CD14-positive monocyte (primary cell): ENCODE data around the gene PDGFB. TPM values are rescaled to one million over a fixed set of nuclear protein-coding genes. Genes with fewer than 3 reads are reported as not detected.

Experiments used
- DNase-seq, 3 donors: peaks; one replicate each; pipeline ENCODE4 v3.0.0-alpha.2; 2011 to 2022
- H2AFZ ChIP-seq: 2 replicates; pipeline ENCODE4 v1.6.0; 2012; ENCODE audit warnings: mild to moderate bottlenecking, low read depth, low read length, inconsistent platforms; ENCODE audit not compliant: insufficient read depth, poor library complexity, severe bottlenecking
- H3K27ac ChIP-seq, 2 donors: 1 replicate in 1 of 2; 2 replicates in 1 of 2; pipeline ENCODE4 v1.5.1; 2012 to 2013; ENCODE audit warnings: low read length in 2 of 2, control low read depth in 1 of 2, inconsistent platforms in 1 of 2, low read depth in 1 of 2, mild to moderate bottlenecking in 1 of 2
- H3K27me3 ChIP-seq, 2 donors: one replicate each; pipeline versions ENCODE4 v1.6.0 to v1.6.1; 2011 to 2013; ENCODE audit warnings: low read length in 2 of 2; ENCODE audit not compliant: control insufficient read depth in 2 of 2, insufficient read depth in 2 of 2
- H3K36me3 ChIP-seq, 2 donors: replicated peaks in 1 of 2; 1 replicate in 1 of 2; 2 replicates in 1 of 2; pipeline versions ENCODE4 v1.5.1 to v1.6.1; 2012 to 2013; ENCODE audit warnings: low read length in 2 of 2, control low read depth in 1 of 2, inconsistent platforms in 1 of 2, mild to moderate bottlenecking in 1 of 2; ENCODE audit not compliant: insufficient read depth in 2 of 2, control insufficient read depth in 1 of 2
- H3K4me1 ChIP-seq, 2 donors: 1 replicate in 1 of 2; 2 replicates in 1 of 2; pipeline versions ENCODE4 v1.5.1 to v1.6.1; 2012 to 2013; ENCODE audit warnings: low read length in 2 of 2, control low read depth in 1 of 2, inconsistent platforms in 1 of 2, mild to moderate bottlenecking in 1 of 2, moderate library complexity in 1 of 2; ENCODE audit not compliant: insufficient read depth in 2 of 2, control insufficient read depth in 1 of 2
- H3K4me2 ChIP-seq: replicated peaks from 2 replicates; pipeline ENCODE3; 2012; ENCODE audit warnings: low read length, moderate library complexity, mild to moderate bottlenecking; ENCODE audit not compliant: poor library complexity, severe bottlenecking; ENCODE audit errors: extremely low read depth
- H3K4me3 ChIP-seq, 3 experiments: fragments of 200-600 bp in 1 of 3; sonication (generic) in 1 of 3; replicated peaks in 1 of 3; 1 replicate in 2 of 3; 2 replicates in 1 of 3; pipeline ENCODE4 v1.5.1; 2011 to 2013; ENCODE audit warnings: low read length in 3 of 3, mild to moderate bottlenecking in 3 of 3, control low read depth in 2 of 3, low read depth in 2 of 3, inconsistent platforms in 1 of 3, moderate library complexity in 1 of 3
- H3K79me2 ChIP-seq: 2 replicates; pipeline ENCODE4 v1.6.0; 2012; ENCODE audit warnings: mild to moderate bottlenecking, control low read depth, inconsistent platforms, low read length, moderate library complexity; ENCODE audit not compliant: insufficient read depth
- H3K9ac ChIP-seq: 2 replicates; pipeline ENCODE4 v1.6.0; 2017; ENCODE audit warnings: low read length, mild to moderate bottlenecking; ENCODE audit not compliant: insufficient read depth, poor library complexity, severe bottlenecking
- H3K9me3 ChIP-seq, 2 donors: replicated peaks in 1 of 2; 1 replicate in 1 of 2; 2 replicates in 1 of 2; pipeline versions ENCODE4 v1.5.1 to v1.6.1; 2012 to 2013; ENCODE audit warnings: low read length in 2 of 2, control low read depth in 1 of 2; ENCODE audit not compliant: control insufficient read depth in 1 of 2, insufficient read depth in 1 of 2
- H4K20me1 ChIP-seq: 2 replicates; pipeline ENCODE4 v1.6.0; 2012; ENCODE audit warnings: mild to moderate bottlenecking, low read length, control low read depth, moderate library complexity; ENCODE audit not compliant: insufficient read depth
- H3K27ac Mint-ChIP-seq, 7 donors: one replicate each; pipeline ENCODE4 v1.8.0; 2020; ENCODE audit warnings: mild to moderate bottlenecking in 7 of 7, mixed read lengths in 7 of 7, moderate library complexity in 6 of 7, inconsistent platforms in 2 of 7
- H3K27me3 Mint-ChIP-seq, 3 donors: one replicate each; pipeline ENCODE4 v1.8.0; 2021 to 2022; ENCODE audit warnings: low read depth in 3 of 3, mild to moderate bottlenecking in 3 of 3, mixed read lengths in 3 of 3, moderate library complexity in 3 of 3, inconsistent platforms in 1 of 3
- H3K36me3 Mint-ChIP-seq, 2 donors: one replicate each; pipeline ENCODE4 v1.8.0; 2020; ENCODE audit warnings: mixed read lengths in 2 of 2, inconsistent platforms in 1 of 2, mild to moderate bottlenecking in 1 of 2
- H3K4me1 Mint-ChIP-seq: one replicate; pipeline ENCODE4 v1.8.0; 2020; ENCODE audit warnings: mild to moderate bottlenecking, mixed read lengths
- H3K4me3 Mint-ChIP-seq, 2 donors: one replicate each; pipeline ENCODE4 v1.8.0; 2020; ENCODE audit warnings: mild to moderate bottlenecking in 2 of 2, mixed read lengths in 2 of 2, moderate library complexity in 1 of 2
- H3K9me3 Mint-ChIP-seq, 7 donors: one replicate each; pipeline ENCODE4 v1.8.0; 2020 to 2022; ENCODE audit warnings: mixed read lengths in 7 of 7, mild to moderate bottlenecking in 6 of 7, moderate library complexity in 6 of 7, inconsistent platforms in 2 of 7
- WGBS: methylation state at CpG from one replicate; pipeline ENCODE4 v1.1.5; 2013; ENCODE audit warnings: missing lambda C conversion rate; ENCODE audit not compliant: insufficient coverage; 5-methylcytosine and 5-hydroxymethylcytosine counted together
- intact Hi-C, 2 donors: fragments of 100-400 bp; cut with micrococcal nuclease; formaldehyde crosslinking; loops; one replicate each; pipeline versions ENCODE4 v1.15.0 to v1.15.1; 2023
- polyA plus RNA-seq, 3 donors: library from polyadenylated mRNA; depleted of rRNA in 1 of 3; unstranded in 2 of 3; stranded (reverse) in 1 of 3; fragments of 300-500 nt in 2 of 3; fragments of >200 nt in 1 of 3; fragmentation: Illumina TruSeq in 2 of 3; gene quantifications; 1 replicate in 2 of 3; 2 replicates in 1 of 3; pipeline ENCODE4 v1.2.3, GENCODE V29; 2012 to 2021
- TF ChIP-seq, protein P1 (sequence below): fragments of 200-600 bp; IDR thresholded peaks from one replicate; pipeline ENCODE4 v1.8.0; 2022; ENCODE audit warnings: antibody characterized with exemption, mild to moderate bottlenecking

Gene PDGFB
- polyA plus RNA-seq, 3 donors, result 0.15 TPM; not detected in 2

DNA sequence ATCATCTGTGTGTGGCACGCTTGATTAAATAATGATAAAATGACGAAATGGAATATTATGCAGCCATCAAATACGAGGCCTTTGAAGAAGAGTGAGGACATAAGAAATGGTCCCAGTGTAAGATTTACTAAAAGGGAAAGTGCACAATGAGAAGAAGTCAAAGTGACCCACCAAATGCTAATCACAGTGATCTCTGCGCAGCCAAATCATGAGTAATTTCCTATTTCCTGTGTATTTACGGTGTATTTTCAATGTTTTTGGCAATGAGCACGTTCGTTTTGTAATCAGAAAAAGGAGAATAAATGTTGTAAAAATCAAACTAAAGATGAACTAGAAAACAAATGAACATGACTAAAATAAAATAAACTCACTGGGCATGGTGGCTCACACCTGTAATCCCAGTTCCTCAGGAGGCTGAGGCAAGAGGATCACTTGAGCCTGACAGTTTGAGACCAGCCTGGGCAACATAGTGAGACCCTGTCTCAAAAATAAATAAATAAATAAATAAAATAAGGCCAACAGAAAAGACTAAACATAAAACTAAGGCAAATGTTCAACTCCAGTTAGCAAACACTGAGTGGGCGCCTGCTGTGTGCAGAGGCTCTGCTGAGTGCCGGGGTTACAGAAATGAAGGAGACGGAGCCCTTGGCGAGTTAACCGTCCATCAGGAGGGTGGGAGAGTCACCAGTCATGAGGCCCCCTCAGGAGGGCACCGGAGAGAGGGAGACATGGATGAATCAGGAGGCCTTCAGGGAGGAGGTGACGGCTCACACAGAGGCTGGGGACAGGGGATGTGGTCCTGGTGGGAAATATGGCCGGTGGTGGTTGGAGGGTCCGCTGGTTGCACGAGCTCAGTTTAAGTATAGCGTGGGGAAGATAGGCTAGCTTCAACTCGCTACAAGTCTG lies 66.3 kb downstream of the PDGFB start:
- Mint-ChIP-seq H3K9me3 (peaks cover 4 to 10% (median 8%) of the 10 kb centered on the region in 7 donors), H3K27ac (no peak overlapping the region), H3K27me3 (peaks cover 13 to 25% (median 16%) of the 10 kb centered on the region in 3 donors), H3K4me1 (peaks cover 17% of the 10 kb centered on the region), H3K36me3 (no peaks in the 10 kb centered on the region), H3K4me3 (peak overlapping the region in 1 of 2 donors; percentile 49)
- Histone ChIP-seq H3K4me3 (no peak overlapping the region), H3K9me3 (peaks cover 5 to 12% of the 10 kb centered on the region in 2 donors), H3K4me2 (no peak overlapping the region), H3K36me3 (no peaks in the 10 kb centered on the region), H3K27me3 (peaks cover 0 to 7% of the 10 kb centered on the region in 2 donors), H3K9ac (no peak overlapping the region), H4K20me1 (no peaks in the 10 kb centered on the region), H2AFZ (no peak overlapping the region), H3K27ac (no peak overlapping the region), H3K4me1 (peaks cover 7 to 11% of the 10 kb centered on the region in 2 donors), H3K79me2 (no peaks in the 10 kb centered on the region)
- TF ChIP-seq, protein P1, sequence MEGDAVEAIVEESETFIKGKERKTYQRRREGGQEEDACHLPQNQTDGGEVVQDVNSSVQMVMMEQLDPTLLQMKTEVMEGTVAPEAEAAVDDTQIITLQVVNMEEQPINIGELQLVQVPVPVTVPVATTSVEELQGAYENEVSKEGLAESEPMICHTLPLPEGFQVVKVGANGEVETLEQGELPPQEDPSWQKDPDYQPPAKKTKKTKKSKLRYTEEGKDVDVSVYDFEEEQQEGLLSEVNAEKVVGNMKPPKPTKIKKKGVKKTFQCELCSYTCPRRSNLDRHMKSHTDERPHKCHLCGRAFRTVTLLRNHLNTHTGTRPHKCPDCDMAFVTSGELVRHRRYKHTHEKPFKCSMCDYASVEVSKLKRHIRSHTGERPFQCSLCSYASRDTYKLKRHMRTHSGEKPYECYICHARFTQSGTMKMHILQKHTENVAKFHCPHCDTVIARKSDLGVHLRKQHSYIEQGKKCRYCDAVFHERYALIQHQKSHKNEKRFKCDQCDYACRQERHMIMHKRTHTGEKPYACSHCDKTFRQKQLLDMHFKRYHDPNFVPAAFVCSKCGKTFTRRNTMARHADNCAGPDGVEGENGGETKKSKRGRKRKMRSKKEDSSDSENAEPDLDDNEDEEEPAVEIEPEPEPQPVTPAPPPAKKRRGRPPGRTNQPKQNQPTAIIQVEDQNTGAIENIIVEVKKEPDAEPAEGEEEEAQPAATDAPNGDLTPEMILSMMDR, result no peak
- DNase-seq, result no peak
- intact Hi-C loops, result no loop called here
- WGBS, result 95% methylated on average over 12 of the region's 19 CpGs

DNA sequence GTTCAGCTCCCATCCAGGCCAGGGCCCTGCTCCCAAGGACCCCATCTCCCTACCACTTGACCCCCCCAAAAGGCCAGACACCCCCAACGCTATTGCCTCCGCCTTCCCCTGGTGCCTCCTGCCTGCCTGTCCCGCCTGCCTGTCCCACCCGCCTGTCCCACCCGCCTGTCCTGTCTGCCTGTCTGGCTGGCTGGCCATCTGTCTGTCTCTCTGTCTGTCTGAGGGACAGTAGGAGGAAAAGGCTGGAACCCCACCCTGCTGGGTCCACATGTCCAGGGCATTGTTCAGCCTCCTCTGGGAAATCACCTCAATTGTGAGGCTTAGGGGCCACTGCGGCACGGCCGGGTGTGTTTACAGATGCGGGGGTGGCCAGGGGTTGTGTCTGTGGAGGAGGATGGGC lies 67.0 kb downstream of the PDGFB start:
- Histone ChIP-seq H3K4me1 (peaks cover 7 to 11% of the 10 kb centered on the region in 2 donors), H3K27me3 (peaks cover 0 to 7% of the 10 kb centered on the region in 2 donors), H3K36me3 (no peaks in the 10 kb centered on the region), H3K4me3 (no peak overlapping the region), H4K20me1 (no peaks in the 10 kb centered on the region), H3K27ac (no peak overlapping the region), H3K4me2 (no peak overlapping the region), H2AFZ (no peak overlapping the region), H3K79me2 (no peaks in the 10 kb centered on the region), H3K9me3 (peaks cover 5 to 12% of the 10 kb centered on the region in 2 donors), H3K9ac (no peak overlapping the region)
- no peaks in the 10 kb centered on the region for H3K36me3 Mint-ChIP-seq
- H3K27ac Mint-ChIP-seq, result no peak overlapping the region
- peaks cover 14 to 27% (median 23%) of the 10 kb centered on the region in 3 donors for H3K27me3 Mint-ChIP-seq
- peak overlapping the region in 1 of 2 donors; percentile 49 for H3K4me3 Mint-ChIP-seq
- H3K9me3 Mint-ChIP-seq, result peaks cover 4 to 10% (median 8%) of the 10 kb centered on the region in 7 donors
- no peak for DNase-seq
- intact Hi-C loops, result no loop called here
- peaks cover 17% of the 10 kb centered on the region for H3K4me1 Mint-ChIP-seq
- 99% methylated on average over 6 of the region's 9 CpGs for WGBS
- TF ChIP-seq, protein P1, result no peak
